ENCODE data around the gene FYB1.

DNA sequence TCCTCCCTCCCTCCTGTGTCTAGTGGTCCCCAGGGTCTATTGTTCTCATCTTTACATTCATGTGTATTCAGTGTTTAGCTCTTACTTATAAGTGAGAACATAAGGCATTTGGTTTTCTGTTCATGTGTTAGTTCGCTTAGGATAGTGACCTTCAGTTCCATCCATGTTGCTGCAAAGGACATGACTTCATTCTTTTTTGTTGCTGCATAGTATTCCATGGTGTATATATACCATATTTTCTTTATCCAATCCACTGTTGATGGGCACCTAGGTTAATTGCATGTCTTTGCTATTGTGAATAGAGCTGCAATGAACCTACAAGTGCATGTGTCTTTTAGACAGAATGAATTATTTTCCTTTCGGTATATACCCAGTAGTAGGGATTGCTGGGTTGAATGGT is 46.8 kb downstream of the FYB1 start:
- no peak for TF ChIP-seq EZH2 (IDR thresholded peaks at IDR 0.05; ENCODE audit: low read length, unreplicated experiment)
- TF ChIP-seq, protein P1, sequence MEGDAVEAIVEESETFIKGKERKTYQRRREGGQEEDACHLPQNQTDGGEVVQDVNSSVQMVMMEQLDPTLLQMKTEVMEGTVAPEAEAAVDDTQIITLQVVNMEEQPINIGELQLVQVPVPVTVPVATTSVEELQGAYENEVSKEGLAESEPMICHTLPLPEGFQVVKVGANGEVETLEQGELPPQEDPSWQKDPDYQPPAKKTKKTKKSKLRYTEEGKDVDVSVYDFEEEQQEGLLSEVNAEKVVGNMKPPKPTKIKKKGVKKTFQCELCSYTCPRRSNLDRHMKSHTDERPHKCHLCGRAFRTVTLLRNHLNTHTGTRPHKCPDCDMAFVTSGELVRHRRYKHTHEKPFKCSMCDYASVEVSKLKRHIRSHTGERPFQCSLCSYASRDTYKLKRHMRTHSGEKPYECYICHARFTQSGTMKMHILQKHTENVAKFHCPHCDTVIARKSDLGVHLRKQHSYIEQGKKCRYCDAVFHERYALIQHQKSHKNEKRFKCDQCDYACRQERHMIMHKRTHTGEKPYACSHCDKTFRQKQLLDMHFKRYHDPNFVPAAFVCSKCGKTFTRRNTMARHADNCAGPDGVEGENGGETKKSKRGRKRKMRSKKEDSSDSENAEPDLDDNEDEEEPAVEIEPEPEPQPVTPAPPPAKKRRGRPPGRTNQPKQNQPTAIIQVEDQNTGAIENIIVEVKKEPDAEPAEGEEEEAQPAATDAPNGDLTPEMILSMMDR (conservative IDR thresholded peaks at IDR 0.05; ENCODE audit: low read depth, low read length): no peak

Measured in PC-3 (cell line).